ENCODE measurements around the gene HRH4. TPM values are rescaled to one million over a fixed set of nuclear protein-coding genes. Genes with fewer than 3 reads are reported as not detected.

The HRH4 gene
- total RNA-seq, 1 donor from 2014 or later, result 0.07 TPM

DNA sequence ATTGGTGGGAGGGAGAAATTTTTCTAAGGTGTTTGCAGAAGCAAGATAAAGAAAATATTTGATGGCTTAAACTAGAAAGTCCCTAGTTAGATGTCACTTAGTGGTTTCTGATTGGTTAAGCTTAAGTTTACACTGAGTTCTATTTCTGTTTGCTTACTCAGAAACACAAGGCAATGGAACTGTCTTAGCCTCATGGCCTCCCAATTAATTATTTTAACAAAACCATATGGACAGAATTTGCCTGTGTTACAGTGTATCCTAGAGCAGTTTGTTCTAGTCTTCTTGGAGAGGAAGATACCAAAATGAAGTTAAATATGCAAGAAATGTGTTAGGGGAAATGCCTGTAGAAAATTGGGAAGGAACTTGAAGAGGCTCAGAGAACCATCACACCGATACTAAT lies 38.6 kb upstream of the HRH4 start:
- Mint-ChIP-seq H3K4me1 (peaks cover 6% of the 10 kb centered on the region), H3K27ac (ENCODE audit: unreplicated experiment) (no peak overlapping the region)

DNA sequence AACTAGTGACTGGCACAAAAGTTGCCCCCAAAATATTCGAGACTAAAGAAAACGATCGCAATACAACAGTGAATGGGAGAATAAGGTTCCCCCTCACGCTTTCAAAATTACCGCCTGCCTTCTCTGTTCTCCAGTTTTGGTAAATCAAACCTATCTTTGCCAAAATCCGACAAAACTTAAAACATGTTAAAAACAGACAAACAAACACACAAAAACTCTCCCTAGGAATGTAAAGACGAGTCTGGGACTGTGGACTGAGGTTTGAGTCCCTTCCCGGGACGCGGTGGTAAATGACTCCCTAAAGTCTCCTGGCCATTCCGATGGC lies 34.4 kb upstream of the HRH4 start:
- peaks cover 34% of the 10 kb centered on the region for H3K27me3 Mint-ChIP-seq (ENCODE audit: low read depth)
- TF ChIP-seq, protein P1, sequence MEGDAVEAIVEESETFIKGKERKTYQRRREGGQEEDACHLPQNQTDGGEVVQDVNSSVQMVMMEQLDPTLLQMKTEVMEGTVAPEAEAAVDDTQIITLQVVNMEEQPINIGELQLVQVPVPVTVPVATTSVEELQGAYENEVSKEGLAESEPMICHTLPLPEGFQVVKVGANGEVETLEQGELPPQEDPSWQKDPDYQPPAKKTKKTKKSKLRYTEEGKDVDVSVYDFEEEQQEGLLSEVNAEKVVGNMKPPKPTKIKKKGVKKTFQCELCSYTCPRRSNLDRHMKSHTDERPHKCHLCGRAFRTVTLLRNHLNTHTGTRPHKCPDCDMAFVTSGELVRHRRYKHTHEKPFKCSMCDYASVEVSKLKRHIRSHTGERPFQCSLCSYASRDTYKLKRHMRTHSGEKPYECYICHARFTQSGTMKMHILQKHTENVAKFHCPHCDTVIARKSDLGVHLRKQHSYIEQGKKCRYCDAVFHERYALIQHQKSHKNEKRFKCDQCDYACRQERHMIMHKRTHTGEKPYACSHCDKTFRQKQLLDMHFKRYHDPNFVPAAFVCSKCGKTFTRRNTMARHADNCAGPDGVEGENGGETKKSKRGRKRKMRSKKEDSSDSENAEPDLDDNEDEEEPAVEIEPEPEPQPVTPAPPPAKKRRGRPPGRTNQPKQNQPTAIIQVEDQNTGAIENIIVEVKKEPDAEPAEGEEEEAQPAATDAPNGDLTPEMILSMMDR (conservative IDR thresholded peaks at IDR 0.05), result no peak
- no peak for DNase-seq (ENCODE audit: low read depth, low spot score)

More for the DNA sequence above, 38.6 kb upstream of the HRH4 start:
- H3K27me3 Mint-ChIP-seq (ENCODE audit: low read depth), result peaks cover 40% of the 10 kb centered on the region
- peaks cover 3% of the 10 kb centered on the region for H3K36me3 Mint-ChIP-seq (ENCODE audit: low read depth)
- no peak overlapping the region for H3K4me3 Mint-ChIP-seq
- TF ChIP-seq, protein P1 (conservative IDR thresholded peaks at IDR 0.05), result no peak
- H3K9me3 Mint-ChIP-seq, result peaks cover 3% of the 10 kb centered on the region
- no peak for DNase-seq (ENCODE audit: low read depth, low spot score)

DNA sequence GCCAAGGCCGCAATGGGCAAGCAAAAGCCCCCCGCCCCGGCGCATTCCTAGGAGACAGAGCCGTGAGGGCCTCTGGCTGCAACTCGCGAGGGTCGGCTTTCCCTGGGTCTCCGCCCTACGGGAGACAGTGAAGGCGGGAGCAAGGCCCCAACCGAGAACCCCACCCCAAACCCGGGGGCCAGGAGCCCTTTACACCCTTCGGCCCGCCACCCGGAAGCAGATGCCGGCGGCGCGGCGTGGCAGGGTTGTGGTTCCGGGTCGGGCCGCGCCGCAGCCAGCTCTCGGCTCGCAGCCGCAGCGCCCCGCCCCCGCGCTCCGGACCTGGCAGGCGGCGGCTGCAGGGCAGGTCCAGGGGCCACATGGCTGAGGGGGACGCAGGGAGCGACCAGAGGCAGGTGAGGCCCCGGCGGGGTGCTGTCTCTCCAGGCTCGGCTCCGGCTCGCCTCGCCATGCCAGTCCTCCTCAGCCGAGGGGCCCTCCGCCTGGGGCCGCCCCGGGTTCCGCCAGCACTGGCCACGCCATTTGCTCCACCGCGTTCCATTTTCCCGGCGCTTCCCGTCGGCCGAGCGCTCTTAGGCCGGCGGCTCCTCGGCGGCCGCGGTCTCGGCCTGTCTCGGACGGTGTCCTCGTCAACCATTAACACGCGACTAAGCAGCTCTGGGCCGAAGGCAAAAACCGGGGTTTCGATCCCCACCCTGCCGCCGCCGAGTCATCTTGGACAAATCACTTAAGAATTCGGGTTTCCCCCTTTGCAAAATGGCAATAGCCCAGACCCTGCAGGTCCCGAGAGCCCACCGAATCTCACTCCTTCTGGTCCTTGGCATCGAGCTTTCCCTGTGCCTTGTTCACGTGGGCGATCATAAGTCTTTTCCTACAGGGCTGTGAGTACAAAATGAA lies 33.8 kb upstream of the HRH4 start, which contains the start of gene IMPACT:
TSS of gene IMPACT (plus strand) at position 273 of the 897 bp plus-strand sequence. CDS start at position 360, 87 bp downstream.
- peak; percentile 82 for DNase-seq (ENCODE audit: low read depth, low spot score)
- TF ChIP-seq, protein P1 (conservative IDR thresholded peaks at IDR 0.05), result no peak
- peak within 1 kb of the TSS; percentile 92 for H3K4me3 Mint-ChIP-seq
- H3K4me1 Mint-ChIP-seq, result peaks cover 30% of the 10 kb centered on the region
- H3K27ac Mint-ChIP-seq (ENCODE audit: unreplicated experiment), result peak within 1 kb of the TSS; percentile 98
- H3K27me3 Mint-ChIP-seq (ENCODE audit: low read depth), result peaks cover 31% of the 10 kb centered on the region
- peaks cover 14% of the 10 kb centered on the region for H3K36me3 Mint-ChIP-seq (ENCODE audit: low read depth)
- peaks cover 3% of the 10 kb centered on the region for H3K9me3 Mint-ChIP-seq

More for the DNA sequence above, 34.4 kb upstream of the HRH4 start:
- H3K27ac Mint-ChIP-seq (ENCODE audit: unreplicated experiment), result peak overlapping the region; percentile 98
- H3K4me1 Mint-ChIP-seq, result peaks cover 30% of the 10 kb centered on the region
- peaks cover 3% of the 10 kb centered on the region for H3K9me3 Mint-ChIP-seq
- peaks cover 11% of the 10 kb centered on the region for H3K36me3 Mint-ChIP-seq (ENCODE audit: low read depth)
- H3K4me3 Mint-ChIP-seq, result peak overlapping the region; percentile 91

DNA sequence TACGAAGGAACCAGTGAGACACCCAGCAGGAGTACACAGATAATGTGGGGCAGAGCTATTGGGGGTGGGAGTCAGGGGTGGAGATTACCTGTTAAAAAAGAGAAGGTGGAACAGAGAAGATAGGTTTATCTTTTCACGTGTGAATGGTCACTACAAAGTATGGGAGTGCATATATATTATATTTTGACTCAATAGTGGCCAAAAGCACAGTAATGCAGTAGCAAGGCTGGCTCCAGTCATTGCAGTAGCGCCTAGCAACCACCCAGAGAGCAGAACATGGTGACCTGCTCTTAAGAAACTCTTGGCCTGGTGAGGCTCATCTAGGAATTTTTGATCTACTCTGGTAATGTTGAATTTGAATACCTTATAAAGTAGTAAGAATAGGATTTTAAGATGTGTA lies 33.0 kb upstream of the HRH4 start:
- TF ChIP-seq, protein P1 (conservative IDR thresholded peaks at IDR 0.05), result no peak
- Mint-ChIP-seq H3K27me3 (ENCODE audit: low read depth) (peaks cover 24% of the 10 kb centered on the region), H3K4me1 (peaks cover 30% of the 10 kb centered on the region), H3K4me3 (peak overlapping the region; percentile 92), H3K9me3 (peaks cover 3% of the 10 kb centered on the region), H3K27ac (ENCODE audit: unreplicated experiment) (peak overlapping the region; percentile 94), H3K36me3 (ENCODE audit: low read depth) (peaks cover 16% of the 10 kb centered on the region)
- no peak for DNase-seq (ENCODE audit: low read depth, low spot score)

DNA sequence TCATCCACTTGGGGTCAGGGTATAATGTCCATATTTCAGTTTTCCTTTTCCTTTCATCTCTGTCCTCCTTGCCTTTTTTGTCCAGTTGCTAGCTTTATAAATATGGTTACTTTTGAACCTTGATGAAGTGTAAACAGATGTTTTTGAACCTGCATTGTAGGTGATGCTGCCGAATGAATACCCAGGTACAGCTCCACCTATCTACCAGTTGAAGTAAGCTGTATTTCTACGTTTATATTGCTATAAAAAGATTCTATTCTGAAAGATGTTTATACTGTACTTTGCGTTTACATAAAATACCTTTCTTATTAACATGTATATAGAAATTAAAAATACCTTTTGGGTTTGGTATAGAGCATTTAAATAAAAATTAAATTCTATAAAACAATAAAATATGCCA lies 31.7 kb upstream of the HRH4 start:
- TF ChIP-seq, protein P1 (conservative IDR thresholded peaks at IDR 0.05), result peak; percentile 39
- peak overlapping the region; percentile 92 for H3K4me3 Mint-ChIP-seq
- H3K27ac Mint-ChIP-seq (ENCODE audit: unreplicated experiment), result no peak overlapping the region
- peaks cover 30% of the 10 kb centered on the region for H3K4me1 Mint-ChIP-seq
- no peak for DNase-seq (ENCODE audit: low read depth, low spot score)
- peaks cover 20% of the 10 kb centered on the region for H3K36me3 Mint-ChIP-seq (ENCODE audit: low read depth)
- peaks cover 3% of the 10 kb centered on the region for H3K9me3 Mint-ChIP-seq
- H3K27me3 Mint-ChIP-seq (ENCODE audit: low read depth), result peaks cover 14% of the 10 kb centered on the region

Measured in neural crest cell (in vitro differentiated cells).